Thoracic aorta (tissue), 2 donors: ENCODE measurements around the gene KRTAP10-4. TPM values are rescaled to one million over a fixed set of nuclear protein-coding genes. Genes with fewer than 3 reads are reported as not detected.
"Not testable (repeated sequence)": the region's sequence is repeated elsewhere in the genome, so short reads cannot be mapped to it uniquely, and the experiment has no call there.

Experiments
- ATAC-seq: fragments of 150-250 bp; one replicate; pipeline ENCODE4 v1.8.0; 2017; ENCODE audit warnings: low read depth; ENCODE audit not compliant: insufficient number of reproducible peaks, low FRiP score
- DNase-seq: peaks from one replicate; pipeline ENCODE4 v3.0.0-alpha.2; 2020; ENCODE audit warnings: low spot score
- H3K27ac ChIP-seq, 2 donors: fragments of 200-600 bp; sonication (generic); 1 replicate in 1 of 2; 2 replicates in 1 of 2; pipeline ENCODE4 v1.5.1; 2016; ENCODE audit warnings: mild to moderate bottlenecking in 2 of 2, moderate library complexity in 2 of 2
- H3K27me3 ChIP-seq: fragments of 200-600 bp; sonication (generic); replicated peaks from 2 replicates; pipeline ENCODE4 v1.6.0; 2016; ENCODE audit warnings: mild to moderate bottlenecking; ENCODE audit not compliant: insufficient read depth
- H3K36me3 ChIP-seq: fragments of 200-600 bp; sonication (generic); one replicate; pipeline ENCODE4 v1.5.1; 2016
- H3K4me1 ChIP-seq, 2 donors: fragments of 200-600 bp; sonication (generic); 1 replicate in 1 of 2; 2 replicates in 1 of 2; pipeline versions ENCODE4 v1.5.1 to v1.6.0; 2016; ENCODE audit warnings: low read depth in 2 of 2, mild to moderate bottlenecking in 1 of 2; ENCODE audit not compliant: control insufficient read depth in 1 of 2
- H3K4me3 ChIP-seq: fragments of 200-600 bp; sonication (generic); 2 replicates; pipeline ENCODE4 v1.5.1; 2016; ENCODE audit warnings: mild to moderate bottlenecking
- H3K9me3 ChIP-seq: fragments of 200-600 bp; sonication (generic); 2 replicates; pipeline ENCODE4 v1.5.1; 2016
- total RNA-seq, 2 donors: library from RNA; depleted of rRNA; stranded (reverse); fragments of >200 nt; gene quantifications; one replicate each; pipeline versions ENCODE4 v1.1.0 to v1.2.3, GENCODE V29; 2016
- TF ChIP-seq, protein P1 (sequence below): fragments of 200-600 bp; sonication (generic); IDR thresholded peaks from one replicate; pipeline ENCODE4 v1.5.1; 2019; ENCODE audit warnings: antibody characterized with exemption

KRTAP10-4 gene
- total RNA-seq, 2 donors from 2014 or later, result not detected

DNA sequence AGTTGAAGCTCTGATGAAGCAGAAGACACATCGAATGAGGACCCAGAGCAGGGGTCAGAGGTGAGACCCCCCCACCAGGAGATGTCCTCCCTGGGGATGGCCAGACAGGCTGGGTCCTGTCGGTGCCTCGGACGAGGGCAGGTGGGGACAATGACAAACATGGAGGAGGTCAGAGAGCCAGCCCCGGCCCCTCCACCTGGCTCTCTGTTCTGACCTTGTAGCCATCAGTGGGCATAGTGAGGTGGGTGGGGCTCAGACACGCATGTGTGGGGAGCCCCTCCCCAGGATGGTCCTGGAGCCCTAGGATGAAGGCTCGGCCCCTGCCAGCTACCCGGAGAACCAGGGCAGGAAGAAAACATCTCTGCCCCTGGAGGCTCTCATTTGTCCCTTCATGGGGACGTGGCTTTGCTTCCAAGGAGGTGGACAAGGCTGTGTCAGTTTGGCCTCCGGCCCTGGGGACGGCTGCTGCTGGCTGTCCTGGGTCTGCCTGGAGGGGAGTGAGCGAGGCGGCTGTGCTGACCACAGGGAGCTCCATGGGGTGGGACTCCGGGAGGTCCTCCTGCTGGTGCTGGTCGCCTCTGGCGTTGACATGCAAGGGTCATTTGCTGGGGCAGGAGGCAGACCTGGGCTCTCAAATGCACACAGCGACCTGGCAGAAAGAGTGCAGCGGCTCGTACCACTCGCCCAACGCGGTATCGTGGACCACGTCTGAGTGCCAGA, 16.2 kb downstream of the KRTAP10-4 start:
- no peak for DNase-seq
- Histone ChIP-seq H3K27ac (no peak overlapping the region), H3K4me3 (no peak overlapping the region), H3K9me3 (no peaks in the 10 kb centered on the region), H3K27me3 (no peaks in the 10 kb centered on the region), H3K4me1 (no peaks in the 10 kb centered on the region), H3K36me3 (no peaks in the 10 kb centered on the region)
- TF ChIP-seq, protein P1, sequence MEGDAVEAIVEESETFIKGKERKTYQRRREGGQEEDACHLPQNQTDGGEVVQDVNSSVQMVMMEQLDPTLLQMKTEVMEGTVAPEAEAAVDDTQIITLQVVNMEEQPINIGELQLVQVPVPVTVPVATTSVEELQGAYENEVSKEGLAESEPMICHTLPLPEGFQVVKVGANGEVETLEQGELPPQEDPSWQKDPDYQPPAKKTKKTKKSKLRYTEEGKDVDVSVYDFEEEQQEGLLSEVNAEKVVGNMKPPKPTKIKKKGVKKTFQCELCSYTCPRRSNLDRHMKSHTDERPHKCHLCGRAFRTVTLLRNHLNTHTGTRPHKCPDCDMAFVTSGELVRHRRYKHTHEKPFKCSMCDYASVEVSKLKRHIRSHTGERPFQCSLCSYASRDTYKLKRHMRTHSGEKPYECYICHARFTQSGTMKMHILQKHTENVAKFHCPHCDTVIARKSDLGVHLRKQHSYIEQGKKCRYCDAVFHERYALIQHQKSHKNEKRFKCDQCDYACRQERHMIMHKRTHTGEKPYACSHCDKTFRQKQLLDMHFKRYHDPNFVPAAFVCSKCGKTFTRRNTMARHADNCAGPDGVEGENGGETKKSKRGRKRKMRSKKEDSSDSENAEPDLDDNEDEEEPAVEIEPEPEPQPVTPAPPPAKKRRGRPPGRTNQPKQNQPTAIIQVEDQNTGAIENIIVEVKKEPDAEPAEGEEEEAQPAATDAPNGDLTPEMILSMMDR, result no peak
- no peak for ATAC-seq

DNA sequence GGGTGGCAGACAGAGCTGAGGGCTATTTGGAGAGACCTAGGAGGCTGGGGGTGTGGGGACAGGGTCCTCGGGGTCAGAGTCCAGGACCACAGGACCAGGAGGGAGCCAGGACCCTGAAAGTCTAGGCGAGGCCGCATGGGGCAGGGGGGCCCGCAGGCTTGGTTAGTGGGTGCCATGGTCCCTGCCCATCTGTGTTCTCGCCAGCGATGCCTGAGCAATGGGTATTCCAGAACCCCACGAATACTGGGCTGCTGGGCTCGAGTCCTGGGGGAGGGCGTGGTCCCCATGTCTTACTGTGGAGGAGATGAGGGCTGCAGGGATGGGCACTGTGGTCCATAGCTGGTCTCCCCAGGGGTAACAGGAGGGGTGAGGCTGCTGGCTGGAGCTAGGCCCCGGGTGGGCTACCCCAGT, 16.8 kb downstream of the KRTAP10-4 start:
- Histone ChIP-seq H3K27me3 (no peaks in the 10 kb centered on the region), H3K4me1 (no peaks in the 10 kb centered on the region), H3K36me3 (no peaks in the 10 kb centered on the region), H3K4me3 (no peak overlapping the region), H3K9me3 (no peaks in the 10 kb centered on the region), H3K27ac (no peak overlapping the region)
- DNase-seq (no peak), ATAC-seq (no peak)
- TF ChIP-seq, protein P1, result no peak

DNA sequence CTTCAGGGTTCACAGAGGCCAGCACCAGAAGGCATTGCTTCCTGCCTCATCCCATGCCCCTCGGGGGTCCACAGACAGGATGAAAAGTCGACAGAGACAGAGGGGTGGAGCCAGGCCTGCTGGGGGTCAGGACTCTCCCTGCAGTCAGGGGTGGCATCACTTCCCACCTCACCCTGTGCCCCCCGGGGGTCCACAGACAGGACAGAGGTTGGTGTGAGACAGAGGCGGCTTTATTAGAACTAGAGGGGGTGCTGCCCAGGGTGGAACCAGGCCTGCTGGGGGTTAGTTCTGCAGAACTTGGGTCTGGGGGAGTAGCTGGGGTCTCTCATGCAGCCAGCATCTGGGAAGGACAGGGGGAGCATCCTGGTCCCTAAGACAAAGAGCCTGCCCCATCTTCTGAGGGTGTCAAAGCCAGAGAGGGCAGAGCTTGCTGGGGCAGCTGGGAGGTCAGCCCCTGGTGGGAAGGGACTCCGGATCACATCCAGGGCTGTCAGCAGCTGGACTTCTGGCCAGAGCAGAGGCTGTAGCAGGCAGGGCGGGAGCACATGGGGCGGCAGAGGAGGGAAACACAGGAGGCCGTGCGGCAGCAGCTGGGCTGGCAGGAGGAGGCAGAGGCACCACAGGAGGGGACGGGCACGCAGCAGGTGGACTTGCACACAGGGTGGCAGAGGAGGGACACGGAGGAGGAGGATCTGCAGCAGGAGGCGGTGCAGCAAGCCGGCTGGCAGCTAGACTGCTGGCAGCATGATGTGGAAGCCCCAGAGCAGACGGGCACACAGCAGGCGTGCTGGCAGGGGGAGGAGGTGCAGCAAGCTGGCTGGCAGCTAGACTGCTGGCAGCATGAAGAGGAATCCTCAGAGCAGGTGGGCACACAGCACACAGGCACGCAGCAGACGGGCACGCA, 17.6 kb downstream of the KRTAP10-4 start:
- not testable (repeated sequence) for H3K9me3 ChIP-seq, H3K4me3 ChIP-seq, H3K4me1 ChIP-seq, ATAC-seq, H3K27me3 ChIP-seq, H3K36me3 ChIP-seq, H3K27ac ChIP-seq, DNase-seq

DNA sequence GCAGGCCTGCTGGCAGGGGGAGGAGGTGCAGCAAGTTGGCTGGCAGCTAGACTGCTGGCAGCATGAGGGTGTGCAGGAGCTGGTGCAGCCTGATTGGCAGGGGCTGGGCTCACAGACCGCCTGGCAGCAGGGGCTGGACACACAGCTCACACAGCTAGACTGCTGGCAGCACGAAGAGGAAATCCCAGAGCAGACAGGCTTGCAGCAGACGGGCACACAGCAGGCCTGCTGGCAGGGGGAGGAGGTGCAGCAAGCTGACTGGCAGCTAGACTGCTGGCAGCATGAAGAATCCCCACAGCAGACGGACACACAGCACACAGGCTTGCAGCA, 18.2 kb downstream of the KRTAP10-4 start:
- not testable (repeated sequence) for ATAC-seq, DNase-seq

DNA sequence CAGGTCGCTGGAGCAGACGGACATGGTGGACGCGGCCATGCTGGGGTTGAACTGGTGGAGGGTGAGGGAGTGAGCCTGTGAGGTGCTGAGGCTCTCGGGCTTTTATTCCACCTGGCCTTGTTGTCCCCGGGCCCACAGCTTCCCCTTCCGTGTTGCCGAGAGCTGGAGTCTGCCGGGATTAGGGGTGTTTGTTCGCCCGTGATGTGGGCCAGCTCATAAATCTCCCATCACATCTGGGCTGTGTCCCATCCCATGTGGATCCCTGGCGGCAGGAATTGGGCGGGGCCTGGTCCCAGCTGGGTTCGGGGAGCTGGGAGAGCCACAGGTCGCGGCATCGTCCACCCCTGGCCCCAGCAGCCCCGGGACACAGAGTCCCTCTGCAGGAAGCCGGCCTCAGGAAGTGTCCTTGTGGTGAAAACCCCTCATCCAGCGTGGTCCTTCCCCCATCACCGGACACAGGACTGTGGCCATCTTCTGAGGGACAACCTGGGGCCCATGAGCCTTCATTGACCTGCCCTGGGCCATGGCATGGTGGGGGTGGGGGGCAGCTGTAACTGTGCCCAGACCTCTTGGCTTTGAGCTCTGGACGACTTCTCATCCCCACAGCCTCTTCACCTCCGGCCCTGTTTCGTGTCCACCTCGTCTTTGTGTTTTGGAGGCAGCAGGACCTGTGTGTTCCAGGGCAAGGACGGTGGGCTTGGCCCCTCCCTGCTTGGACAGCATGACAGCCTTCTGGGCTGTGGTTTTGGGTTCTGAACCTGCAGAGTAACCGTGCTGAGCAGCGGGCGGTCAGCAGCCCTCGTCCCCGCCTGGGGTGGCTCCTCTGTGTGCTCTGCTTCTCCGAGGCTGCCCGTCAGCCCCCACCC, 19.1 kb downstream of the KRTAP10-4 start, which contains the start of gene KRTAP10-6:
TSS of gene KRTAP10-6 (minus strand) at position 60 of the 866 bp plus-strand sequence. CDS start at position 39, 21 bp downstream.
- no peak within 1 kb of the TSS for H3K27ac ChIP-seq
- no peak within 1 kb of the TSS for H3K4me3 ChIP-seq
- TF ChIP-seq, protein P1, result no peak
- DNase-seq (no peak), ATAC-seq (no peak)
- H3K36me3 ChIP-seq, result no peaks in the 10 kb centered on the region
- H3K4me1 ChIP-seq, result no peaks in the 10 kb centered on the region
- H3K9me3 ChIP-seq, result no peaks in the 10 kb centered on the region
- no peaks in the 10 kb centered on the region for H3K27me3 ChIP-seq

More for the DNA sequence above, 18.2 kb downstream of the KRTAP10-4 start:
- H3K27me3 ChIP-seq, H3K36me3 ChIP-seq, H3K9me3 ChIP-seq, H3K27ac ChIP-seq, H3K4me1 ChIP-seq, H3K4me3 ChIP-seq: not testable (repeated sequence)
